ENCODE measurements around the gene FGFBP2.

DNA sequence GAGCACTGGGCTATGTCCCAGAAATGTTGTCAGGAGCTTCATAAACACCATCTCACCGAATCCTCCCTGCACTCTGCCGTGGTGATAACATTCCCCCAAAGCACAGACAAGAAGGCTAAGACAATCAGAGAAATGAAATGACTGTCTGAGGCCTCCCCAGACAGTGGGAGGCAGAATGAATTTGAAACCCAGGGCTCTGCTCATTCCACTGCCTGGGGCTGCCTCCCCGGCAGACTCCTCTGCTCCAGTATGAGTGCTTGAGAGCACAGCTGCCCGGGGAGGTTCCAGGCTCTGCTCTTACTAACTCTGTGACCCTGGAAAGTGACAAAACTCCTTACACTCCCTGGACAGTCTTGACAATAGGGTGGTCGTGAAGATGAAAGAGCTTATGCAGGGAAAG lies 34.1 kb downstream of the FGFBP2 start:
- TF ChIP-seq EZH2 (IDR thresholded peaks at IDR 0.05): no peak
- TF ChIP-seq POLR2AphosphoS5 (IDR thresholded peaks at IDR 0.05; ENCODE audit: borderline replicate concordance, low read depth, low read length): no peak
- TF ChIP-seq FOXP2 (optimal IDR thresholded peaks at IDR 0.05; ENCODE audit: control extremely low read depth, extremely low read length, insufficient read depth): no peak

Measured in SK-N-MC (cell line).